Measurements from ENCODE around the gene PTCH1.

DNA sequence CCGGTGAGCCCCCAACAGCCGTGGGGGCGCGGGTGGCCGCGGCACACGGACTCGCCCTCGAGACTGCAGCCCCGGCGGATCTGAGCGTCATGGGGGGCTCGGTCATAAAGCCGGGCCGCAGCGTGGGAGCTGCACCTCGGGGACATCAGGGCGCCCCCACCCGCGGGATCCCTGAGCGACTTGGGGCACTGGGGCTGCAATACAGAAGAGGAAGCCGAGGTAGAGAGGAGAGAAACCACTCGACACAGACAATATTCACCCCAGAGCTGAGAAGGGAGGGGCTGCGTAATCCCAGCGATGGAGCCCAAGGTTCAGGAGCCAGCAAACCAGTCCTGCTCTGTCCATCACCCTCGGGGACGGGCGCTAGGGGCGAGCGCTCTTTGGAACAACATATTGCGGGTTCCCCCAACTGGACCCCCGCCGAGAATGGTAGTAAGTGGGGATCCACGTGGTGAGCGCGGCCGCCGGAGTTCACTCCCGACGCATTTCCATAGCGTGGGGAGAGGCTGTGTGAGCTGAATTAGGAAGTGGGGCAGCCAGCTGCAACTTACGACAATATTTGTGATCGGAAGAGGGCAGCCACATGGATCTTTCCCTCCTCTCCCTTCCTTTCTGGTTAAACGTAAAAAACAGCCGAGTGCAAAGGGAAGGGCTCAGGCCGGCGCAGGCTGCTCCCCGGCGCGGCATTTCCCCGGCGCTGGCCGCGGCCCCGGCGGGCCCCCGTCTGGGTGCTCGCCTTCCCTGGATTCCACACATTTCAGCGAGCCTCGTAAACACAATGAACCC is 9.9 kb downstream of the PTCH1 start:
- TF ChIP-seq, protein P1, sequence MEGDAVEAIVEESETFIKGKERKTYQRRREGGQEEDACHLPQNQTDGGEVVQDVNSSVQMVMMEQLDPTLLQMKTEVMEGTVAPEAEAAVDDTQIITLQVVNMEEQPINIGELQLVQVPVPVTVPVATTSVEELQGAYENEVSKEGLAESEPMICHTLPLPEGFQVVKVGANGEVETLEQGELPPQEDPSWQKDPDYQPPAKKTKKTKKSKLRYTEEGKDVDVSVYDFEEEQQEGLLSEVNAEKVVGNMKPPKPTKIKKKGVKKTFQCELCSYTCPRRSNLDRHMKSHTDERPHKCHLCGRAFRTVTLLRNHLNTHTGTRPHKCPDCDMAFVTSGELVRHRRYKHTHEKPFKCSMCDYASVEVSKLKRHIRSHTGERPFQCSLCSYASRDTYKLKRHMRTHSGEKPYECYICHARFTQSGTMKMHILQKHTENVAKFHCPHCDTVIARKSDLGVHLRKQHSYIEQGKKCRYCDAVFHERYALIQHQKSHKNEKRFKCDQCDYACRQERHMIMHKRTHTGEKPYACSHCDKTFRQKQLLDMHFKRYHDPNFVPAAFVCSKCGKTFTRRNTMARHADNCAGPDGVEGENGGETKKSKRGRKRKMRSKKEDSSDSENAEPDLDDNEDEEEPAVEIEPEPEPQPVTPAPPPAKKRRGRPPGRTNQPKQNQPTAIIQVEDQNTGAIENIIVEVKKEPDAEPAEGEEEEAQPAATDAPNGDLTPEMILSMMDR (optimal IDR thresholded peaks at IDR 0.05 in 1 of 3, IDR thresholded peaks at IDR 0.05 in 1 of 3, conservative IDR thresholded peaks at IDR 0.05 in 1 of 3; ENCODE audit: extremely low read depth in 1 of 3, insufficient read depth in 2 of 3, low read length in 3 of 3), result no peak
- no peak for TF ChIP-seq EZH2 (IDR thresholded peaks at IDR 0.05; ENCODE audit: low read length)

Data from keratinocyte (primary cell).